ENCODE results near the gene RCBTB2. TPM values are rescaled to one million over a fixed set of nuclear protein-coding genes. Genes with fewer than 3 reads are reported as not detected.

Gene RCBTB2
- total RNA-seq, 6 experiments from 2014 or later: 6.6 to 9.3 (median 7.5) TPM

DNA sequence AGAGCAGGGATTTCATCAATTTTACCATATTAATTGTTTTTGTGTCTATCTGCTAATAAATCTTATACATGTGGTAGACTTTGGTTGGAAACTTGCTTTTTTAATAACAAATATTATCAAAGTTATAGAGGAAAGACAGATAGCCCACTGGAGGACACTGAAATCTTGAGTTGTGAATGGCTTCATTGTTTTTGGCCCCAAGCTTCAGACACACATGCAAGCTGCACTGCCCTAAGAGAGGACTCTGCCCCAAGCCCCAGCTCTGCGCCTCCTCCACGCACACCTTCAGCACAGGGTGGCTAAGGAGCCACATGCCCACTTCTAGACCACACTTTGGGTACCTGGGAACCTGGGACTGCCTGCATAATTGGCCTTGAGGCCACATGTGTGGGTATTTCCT, 35.2 kb downstream of the RCBTB2 start:
- no peak overlapping the region for H3K27ac Mint-ChIP-seq
- H3K9me3 Mint-ChIP-seq: no peaks in the 10 kb centered on the region
- no peaks in the 10 kb centered on the region for H3K27me3 Mint-ChIP-seq (ENCODE audit: insufficient read depth)
- H3K4me3 Mint-ChIP-seq: no peak overlapping the region
- no peak for DNase-seq
- H3K4me1 Mint-ChIP-seq (ENCODE audit: low read depth): peaks cover 36% of the 10 kb centered on the region
- TF ChIP-seq, protein P1, sequence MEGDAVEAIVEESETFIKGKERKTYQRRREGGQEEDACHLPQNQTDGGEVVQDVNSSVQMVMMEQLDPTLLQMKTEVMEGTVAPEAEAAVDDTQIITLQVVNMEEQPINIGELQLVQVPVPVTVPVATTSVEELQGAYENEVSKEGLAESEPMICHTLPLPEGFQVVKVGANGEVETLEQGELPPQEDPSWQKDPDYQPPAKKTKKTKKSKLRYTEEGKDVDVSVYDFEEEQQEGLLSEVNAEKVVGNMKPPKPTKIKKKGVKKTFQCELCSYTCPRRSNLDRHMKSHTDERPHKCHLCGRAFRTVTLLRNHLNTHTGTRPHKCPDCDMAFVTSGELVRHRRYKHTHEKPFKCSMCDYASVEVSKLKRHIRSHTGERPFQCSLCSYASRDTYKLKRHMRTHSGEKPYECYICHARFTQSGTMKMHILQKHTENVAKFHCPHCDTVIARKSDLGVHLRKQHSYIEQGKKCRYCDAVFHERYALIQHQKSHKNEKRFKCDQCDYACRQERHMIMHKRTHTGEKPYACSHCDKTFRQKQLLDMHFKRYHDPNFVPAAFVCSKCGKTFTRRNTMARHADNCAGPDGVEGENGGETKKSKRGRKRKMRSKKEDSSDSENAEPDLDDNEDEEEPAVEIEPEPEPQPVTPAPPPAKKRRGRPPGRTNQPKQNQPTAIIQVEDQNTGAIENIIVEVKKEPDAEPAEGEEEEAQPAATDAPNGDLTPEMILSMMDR (IDR thresholded peaks at IDR 0.05): no peak
- H3K36me3 Mint-ChIP-seq (ENCODE audit: low read depth): no peaks in the 10 kb centered on the region

DNA sequence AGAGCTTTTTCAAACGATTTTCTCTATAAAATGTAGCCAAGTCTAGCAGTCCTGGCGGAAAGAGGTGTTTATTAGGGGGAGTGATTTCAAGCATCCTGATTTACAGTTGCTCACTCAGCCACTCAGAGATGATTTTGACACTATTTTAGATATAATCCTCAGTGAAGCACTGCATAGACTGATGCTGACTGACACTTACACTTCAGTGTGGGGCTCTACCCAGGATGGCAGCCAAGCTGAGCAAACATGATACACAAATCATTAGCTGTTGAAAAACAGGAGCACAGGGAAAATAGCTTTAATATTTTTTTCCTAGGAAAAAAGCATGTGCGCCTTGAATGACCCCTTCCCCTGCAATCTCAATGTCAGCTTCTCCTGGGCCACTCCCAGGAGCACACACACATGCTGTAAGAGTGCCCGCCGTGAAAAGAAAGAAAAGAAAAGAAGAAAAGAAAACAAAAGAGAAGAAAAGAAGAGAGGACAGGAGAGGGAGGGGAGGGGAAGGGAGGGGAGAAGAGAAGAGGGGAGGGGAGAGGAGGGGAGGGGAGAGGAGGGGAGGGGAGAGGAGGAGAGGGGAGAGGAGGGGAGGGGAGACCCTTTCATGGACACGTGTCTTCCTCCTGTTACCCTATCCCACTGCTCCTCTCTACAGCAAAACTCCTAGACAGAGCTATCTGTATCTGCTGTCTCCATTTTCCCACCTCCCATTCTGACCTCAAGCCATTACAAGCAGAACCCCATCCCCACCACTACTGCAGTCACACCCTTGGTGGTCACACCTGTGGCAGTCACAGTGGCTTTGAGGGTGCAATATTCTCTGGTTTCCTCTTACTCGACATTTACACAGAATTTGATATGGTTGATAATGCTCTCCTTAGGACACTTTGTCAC, 36.4 kb downstream of the RCBTB2 start:
- H3K36me3 Mint-ChIP-seq (ENCODE audit: low read depth): no peaks in the 10 kb centered on the region
- TF ChIP-seq, protein P1 (IDR thresholded peaks at IDR 0.05): no peak

DNA sequence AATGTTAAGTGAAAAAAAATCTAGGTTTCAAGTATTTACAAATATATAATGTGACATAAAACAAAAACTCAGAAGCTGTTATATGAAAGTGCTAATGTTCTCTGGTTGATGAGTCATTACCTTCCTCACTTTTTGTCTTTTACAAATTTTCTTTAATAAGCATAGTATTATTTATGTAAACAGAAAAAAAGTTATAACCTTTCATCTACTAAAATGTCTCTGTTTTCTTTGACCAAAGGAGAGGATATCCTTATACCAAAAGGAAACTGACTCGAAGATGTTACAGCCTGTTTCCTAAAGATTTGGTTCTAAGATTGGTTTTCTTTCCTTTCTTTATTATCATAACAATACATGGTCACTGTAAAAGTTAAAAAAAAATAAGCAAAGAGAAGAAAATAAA, 38.0 kb downstream of the RCBTB2 start:
- H3K27me3 Mint-ChIP-seq (ENCODE audit: insufficient read depth): no peaks in the 10 kb centered on the region
- DNase-seq: no peak
- H3K9me3 Mint-ChIP-seq: no peaks in the 10 kb centered on the region
- no peak overlapping the region for H3K27ac Mint-ChIP-seq
- TF ChIP-seq, protein P1 (IDR thresholded peaks at IDR 0.05): no peak
- H3K4me1 Mint-ChIP-seq (ENCODE audit: low read depth): peaks cover 14% of the 10 kb centered on the region
- no peak overlapping the region for H3K4me3 Mint-ChIP-seq
- H3K36me3 Mint-ChIP-seq (ENCODE audit: low read depth): no peaks in the 10 kb centered on the region

More for the DNA sequence above, 36.4 kb downstream of the RCBTB2 start:
- Mint-ChIP-seq H3K4me3 (no peak overlapping the region), H3K4me1 (ENCODE audit: low read depth) (peaks cover 30% of the 10 kb centered on the region), H3K27ac (no peak overlapping the region), H3K9me3 (no peaks in the 10 kb centered on the region), H3K27me3 (ENCODE audit: insufficient read depth) (no peaks in the 10 kb centered on the region)
- no peak for DNase-seq

DNA sequence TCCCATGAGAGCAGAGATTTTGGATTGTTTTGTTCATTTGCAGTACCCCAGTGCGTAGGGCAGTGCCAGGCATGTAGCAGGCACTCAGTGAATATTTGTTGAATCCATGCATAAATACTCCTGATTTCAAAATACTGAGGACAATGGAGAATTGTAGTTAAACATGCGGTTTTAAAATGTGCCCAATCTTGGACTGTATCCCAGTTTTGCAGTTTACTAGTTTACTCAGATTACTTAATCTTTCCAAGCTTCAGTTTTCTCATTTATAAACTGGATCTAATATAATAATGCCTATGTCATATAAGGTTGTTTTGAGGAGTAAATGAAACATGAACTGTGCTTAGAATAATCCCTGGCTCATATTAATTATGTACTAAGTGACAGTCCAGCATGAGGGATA, 39.0 kb downstream of the RCBTB2 start:
- TF ChIP-seq, protein P1 (IDR thresholded peaks at IDR 0.05): no peak
- H3K27ac Mint-ChIP-seq: no peak overlapping the region
- H3K27me3 Mint-ChIP-seq (ENCODE audit: insufficient read depth): no peaks in the 10 kb centered on the region
- peak; percentile 11 for DNase-seq
- no peaks in the 10 kb centered on the region for H3K36me3 Mint-ChIP-seq (ENCODE audit: low read depth)
- no peak overlapping the region for H3K4me3 Mint-ChIP-seq
- H3K4me1 Mint-ChIP-seq (ENCODE audit: low read depth): peaks cover 4% of the 10 kb centered on the region
- no peaks in the 10 kb centered on the region for H3K9me3 Mint-ChIP-seq

DNA sequence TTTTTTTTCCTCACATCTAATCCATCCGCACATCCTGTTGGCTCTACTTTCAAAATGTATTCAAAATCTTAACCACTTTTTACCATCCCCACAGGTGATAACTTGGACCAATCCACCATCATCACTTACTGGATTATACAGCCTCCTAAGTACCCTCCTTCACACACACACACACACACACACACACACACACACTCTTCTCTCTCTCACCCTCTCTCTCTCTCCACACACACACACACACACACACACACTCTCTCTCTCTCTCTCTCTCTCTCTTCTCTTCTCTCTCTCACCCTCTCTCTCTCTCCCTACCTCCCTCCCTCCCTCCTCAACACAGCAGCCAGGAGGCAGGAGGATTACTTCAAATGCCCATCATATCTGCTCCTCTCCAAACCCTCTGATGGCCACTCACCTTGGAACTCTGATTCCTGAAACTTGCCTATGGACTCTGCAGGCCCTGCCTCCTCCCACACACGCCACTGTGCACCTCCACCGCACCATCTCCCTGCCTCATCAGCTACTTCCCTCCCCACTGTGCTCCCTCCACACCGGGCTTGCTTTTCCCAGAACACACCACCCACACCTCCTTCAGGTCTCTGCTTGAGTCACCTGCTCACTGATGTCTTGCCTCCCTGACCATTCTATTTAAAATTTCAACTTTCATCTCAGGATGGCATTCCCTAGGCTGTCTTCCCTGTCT, 39.7 kb downstream of the RCBTB2 start:
- Mint-ChIP-seq H3K27me3 (ENCODE audit: insufficient read depth) (no peaks in the 10 kb centered on the region), H3K9me3 (no peaks in the 10 kb centered on the region), H3K27ac (no peak overlapping the region), H3K4me1 (ENCODE audit: low read depth) (no peaks in the 10 kb centered on the region), H3K36me3 (ENCODE audit: low read depth) (no peaks in the 10 kb centered on the region), H3K4me3 (no peak overlapping the region)
- TF ChIP-seq, protein P1 (IDR thresholded peaks at IDR 0.05): no peak
- DNase-seq: peak; percentile 2

All from HFFc6 (cell line).